Measurements from ENCODE around the gene DLGAP4.

Gene DLGAP4

DNA sequence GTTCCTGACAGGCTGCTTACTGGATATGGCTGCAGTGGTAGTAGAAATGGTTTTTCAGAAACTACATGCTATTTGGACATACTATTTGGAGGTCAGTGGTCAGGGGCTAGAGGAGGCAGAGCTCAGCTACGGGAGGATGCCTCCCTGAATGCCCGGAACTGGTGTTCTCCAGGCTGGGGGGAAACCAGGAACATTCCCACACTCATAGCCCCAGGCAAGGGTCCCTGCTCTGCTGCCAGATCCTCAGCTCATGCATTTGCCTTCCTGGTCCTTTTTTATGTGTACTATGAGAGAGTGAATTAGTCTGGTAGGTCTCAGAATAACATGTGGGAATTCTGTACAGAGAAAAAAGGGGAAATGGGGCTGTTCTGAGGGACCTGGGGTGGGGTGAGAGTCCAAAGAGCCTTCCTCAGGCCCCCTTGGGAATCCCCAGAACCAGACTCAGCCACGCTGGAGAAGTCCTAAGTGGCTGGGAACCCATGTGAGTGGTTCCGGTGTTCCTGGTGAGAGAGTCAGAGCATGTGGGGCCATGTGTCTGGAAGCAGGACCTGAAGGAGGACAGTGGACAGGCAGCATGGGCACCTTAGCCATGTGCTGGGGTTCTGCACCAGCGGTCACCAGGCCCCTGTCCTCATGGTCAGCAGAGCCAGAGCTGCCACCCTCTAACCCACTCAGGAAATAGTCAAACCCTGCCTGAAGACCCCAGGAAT lies 177.2 kb downstream of the DLGAP4 start:
- DNase-seq = no peak

DNA sequence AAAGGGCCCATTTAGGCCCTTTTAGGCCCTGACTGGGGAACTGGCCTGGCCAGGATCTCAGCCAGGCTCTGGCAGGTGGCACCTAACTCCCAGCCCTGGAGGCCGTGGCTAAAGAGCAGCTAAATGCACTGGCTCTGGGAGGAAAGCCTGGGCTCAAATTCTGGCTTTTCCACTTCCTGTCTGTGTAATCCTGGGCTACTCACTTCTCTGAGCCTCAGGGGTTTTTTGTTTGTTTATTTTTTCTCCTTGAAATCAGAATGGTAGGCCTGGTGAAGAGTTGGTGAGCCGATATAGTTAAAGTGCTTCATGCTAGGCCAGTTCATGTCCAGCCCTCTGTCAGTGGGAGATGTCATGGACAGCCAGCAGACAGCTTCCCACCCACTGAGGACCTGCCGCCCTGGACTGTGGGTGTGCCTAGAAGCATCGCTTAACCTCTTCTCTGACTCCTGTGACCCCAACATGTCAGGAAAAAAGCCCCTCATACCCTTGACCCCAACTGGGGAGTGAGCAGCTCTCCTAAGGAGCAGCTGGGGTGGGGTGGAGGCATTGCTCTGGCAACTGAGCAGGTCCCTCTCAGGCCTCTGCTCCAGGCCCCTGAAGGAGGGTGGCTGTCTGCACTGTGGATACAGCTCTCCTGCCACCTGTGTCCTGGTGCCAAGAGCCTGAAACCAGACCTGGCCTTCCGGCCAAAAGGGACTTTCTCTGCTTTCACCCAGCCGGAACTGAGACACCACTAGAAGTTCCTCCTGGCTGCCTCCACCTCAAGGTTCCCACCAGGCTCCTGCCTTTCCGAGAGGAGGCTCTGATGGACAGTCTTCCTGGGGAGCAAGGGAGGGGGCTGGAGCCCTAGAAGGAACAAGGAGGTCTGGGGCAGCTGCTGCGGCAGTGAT lies 178.0 kb downstream of the DLGAP4 start:
- DNase-seq = no peak

DNA sequence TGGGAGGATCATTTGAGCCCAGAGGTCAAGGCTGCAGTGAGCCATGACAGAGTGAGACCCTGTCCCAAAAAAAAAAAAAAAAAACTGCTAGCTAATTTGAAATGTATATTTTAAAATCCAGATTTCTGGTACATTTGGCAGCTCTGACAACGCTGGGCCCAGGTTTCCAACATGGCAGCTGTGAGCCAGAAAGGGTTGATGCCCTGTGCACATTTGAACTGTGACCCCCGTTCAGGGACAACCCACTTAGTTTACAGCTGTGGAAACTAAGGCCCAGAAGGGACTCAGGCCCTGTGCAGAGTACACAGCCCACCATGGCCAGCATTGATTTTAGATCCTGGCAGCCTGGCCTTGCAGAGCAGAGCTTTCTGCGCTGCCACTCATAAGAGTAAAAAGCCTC lies 179.1 kb downstream of the DLGAP4 start:
- DNase-seq = no peak

DNA sequence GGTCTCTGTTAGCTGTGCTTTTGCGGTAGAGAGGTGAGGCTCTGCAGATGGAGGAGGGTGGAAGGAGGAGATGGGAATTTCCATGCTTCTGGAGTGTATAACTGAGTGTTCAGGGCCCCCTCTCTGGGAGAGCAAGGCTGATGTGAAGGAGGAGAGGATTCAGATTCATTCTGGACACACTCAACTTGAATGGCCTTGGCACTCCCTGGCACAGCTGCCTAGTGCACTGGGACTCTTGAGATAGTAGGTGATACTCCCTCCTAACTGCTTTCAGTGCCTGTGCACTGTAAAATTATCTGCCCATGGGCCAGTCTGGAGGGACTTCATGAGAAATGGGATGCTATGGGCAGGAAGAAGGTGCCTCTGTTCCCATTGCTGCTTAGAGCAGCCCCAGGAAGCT lies 180.9 kb downstream of the DLGAP4 start:
- DNase-seq = no peak

DNA sequence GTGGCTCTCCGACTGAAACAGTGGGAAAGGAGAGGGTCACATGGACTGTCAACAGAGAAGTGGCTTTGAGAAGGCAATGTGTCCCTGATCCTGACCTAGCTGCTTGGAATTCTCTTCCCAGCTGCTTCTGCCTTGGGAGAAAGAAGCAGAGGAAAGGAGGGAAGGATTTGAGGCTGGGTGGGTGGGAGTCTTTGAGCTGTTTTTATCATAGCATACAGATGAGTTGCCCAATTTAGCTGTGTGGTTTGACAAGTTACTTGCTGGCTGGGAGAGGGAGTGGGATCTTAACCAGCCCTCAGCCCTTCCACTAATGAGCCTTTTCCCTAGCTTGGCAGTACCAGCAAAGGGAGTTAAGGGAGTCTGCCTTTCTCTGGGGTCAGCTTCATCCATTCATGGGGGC lies 184.1 kb downstream of the DLGAP4 start:
- DNase-seq = no peak

DNA sequence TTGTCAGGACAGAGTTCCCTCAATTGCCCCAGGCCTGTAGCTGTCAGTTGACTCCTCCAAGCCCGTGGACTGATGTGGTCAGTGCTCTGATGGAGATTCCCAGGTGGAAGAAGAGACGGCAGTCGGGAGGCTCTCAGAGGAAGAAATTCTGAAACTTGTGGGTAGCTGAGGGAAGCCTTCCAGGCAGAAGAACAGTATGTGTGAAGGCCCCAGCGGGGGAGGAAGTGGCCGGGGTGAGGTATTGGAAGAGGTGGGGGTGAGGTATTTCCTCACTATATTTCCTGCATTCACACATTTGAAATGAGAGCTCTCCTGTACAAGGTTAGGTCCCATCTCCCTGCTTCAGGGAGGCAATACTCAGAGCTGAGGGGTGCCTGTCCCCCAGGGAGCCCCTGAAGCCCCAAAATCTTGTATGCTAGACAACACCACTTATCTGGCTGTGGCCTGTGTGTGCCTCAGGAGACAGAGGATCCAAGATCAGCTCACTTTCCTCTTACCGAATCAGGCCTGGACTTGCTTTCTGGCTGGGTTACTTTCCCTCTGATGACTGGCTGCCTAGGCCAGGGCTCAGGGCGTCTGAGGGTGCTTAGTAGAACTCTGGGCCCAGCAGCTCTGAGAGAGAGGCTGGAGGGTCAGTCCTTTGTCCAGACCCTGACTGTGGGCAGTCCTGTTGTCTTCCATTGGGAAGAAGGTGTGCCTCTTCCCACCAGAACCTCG lies 185.9 kb downstream of the DLGAP4 start:
- DNase-seq = no peak

DNA sequence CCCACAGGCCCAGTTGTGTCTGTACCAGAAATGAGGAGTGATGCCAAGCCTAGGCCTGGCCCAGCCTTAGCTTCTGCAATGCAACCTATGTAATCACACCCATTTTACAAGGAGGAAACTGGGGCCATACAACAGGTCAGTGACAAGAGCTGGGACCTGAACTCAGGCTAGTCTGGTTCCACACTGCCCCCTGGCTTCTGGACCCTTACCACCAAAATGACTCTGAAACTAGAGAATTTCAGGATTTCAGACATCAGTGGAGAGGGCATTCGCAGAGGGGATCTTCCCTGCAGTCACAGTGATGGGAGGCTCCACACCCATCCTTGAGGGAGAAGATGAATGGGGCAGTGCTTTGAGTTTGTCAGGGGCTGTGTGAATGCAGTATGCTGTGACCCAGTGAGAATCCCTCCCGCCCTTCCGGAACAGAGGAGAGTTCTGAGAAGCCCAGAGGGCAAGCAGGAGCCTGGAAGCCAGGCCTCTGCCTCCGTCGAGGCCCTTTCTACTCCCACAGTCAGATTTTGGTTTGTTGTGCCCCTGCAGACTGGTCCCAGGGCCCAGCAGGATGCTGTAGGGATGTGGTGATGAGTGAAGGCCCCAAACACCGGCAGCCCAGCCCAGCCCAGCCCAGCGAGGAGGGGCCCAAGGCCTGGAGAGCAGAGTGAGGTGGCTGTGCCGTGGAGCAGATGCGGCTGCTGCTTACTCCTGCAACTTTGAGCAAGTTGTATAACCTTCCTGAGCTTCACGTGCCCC lies 187.1 kb downstream of the DLGAP4 start:
- DNase-seq = no peak

DNA sequence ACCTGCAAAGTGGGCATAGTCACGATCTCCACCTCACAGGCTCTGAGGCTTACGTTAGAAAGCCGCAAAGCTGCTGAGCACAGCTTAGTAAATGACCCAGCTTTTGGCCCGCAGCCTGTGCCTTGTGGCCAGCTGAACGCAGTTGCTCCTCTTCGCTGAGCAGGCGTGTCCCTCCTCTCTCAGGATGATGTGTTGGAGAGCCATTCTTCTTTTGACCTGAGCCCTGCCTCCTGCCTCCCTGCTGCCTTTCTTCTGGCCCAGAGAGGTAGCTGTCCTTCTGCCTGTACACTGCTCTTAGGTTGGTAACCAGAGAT lies 187.6 kb downstream of the DLGAP4 start:
- DNase-seq = no peak

DNA sequence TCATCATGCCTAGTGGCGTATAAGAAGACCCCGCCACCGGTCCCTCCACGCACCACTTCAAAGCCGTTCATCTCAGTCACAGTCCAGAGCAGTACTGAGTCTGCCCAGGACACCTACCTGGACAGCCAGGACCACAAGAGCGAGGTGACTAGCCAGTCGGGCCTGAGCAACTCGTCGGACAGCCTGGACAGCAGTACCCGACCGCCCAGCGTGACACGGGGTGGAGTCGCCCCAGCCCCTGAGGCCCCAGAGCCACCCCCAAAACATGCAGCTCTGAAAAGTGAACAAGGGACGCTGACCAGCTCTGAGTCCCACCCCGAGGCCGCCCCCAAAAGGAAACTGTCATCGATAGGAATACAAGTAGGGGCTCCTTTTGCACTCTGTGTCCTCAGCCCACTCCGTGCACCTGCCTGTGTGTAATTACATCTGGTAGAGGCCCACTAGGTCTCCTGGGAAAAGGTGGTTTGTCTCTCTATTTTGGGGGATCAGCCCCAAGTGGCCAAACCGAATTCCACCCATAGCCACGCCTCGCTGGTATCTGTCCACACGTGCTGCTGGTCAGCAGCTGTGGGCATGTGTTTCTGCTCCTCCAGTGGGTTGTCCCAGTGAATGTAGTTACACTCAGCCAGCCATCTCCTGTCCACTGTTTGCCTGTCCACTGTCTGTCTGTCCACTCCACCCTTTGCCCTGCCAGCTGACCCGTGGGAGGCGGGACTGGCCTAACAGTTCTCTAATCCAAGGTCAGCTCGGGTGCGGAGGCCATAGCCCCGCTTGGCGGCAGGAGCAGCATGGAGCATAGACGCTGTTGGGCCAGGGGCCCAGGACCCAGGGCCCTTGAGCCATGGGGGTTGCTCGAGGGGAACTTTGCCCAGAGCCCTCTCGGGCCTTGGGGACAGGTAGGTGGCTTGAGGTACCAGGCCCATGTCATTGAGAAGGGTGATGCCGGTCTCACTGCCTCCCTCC lies 190.8 kb downstream of the DLGAP4 start:
- DNase-seq = no peak

DNA sequence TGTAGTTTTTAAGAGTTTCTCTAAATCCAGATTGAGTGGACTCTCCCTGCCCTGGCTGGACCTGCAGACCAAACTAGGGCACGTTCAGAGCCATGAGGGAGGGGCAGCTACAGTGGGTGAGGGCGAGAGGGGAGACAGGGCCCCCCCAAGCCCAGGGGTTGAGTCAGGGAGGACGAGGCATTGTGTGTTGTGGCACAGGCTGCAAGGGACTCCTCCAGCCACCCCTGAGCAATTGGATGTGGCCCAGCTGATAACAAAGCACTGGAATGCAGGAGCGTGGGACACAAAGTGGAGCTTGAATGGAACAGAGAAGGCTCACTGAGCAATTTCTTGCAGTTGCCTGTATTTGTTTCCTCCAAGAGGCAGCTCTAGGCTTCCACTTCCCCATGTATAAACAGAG lies 191.7 kb downstream of the DLGAP4 start:
- no peak for DNase-seq

DNA sequence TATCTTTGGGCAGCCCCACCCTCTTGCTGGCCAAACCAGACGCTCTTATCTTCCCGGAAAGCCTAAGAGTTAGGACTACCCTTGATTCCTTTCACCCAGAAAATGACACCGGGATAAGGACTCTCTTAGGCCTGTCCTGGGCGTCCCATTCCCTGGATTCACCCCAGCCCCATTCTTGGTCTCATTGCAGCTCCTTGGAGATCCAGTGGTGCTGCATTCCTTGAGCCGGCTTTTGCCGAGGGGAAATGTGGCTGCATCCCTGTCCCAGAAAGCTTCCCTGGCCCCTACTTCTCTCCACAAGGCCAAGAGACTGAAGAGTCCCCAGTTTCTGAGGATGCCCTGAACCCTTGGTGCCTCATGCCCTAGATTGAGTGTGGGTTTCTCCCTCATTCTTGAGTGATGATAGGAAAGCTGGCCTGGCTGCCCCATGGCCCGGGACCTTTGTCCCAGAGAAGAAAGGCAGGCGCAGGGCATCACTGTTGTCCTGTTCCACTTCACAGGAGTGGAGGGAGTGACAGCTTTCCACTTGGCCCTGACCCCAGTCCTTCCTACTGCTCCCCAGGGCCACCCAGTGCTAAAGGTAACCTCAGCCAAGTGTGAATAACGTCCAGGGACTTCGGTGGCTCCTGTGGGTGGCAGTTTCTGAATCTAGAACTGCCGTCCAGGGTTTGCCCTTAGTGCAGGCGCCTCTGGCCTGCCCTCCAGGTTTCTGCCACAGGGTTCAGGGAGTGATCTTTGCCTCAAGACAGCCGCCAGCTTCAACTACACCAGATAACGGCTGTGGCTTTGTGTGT lies 192.4 kb downstream of the DLGAP4 start:
- DNase-seq = no peak

DNA sequence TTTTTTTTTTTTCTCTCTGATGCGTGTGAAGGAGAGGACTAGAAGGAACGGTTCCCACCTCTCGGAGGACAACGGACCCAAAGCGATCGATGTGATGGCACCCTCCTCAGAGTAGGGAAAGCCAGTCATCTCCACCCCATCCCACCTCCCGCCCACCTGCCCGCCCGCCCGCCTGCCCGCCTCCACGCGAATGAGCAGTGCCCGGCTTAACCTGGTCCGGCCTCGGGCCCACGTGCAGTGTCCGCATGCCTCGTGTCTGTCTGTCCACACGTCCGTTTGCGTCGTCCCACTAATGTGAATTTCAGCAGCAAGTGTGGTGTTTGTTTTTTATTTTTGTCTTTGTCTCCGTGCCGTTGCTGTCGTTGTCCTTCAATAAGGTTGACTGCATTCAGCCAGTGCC lies 193.1 kb downstream of the DLGAP4 start:
- no peak for DNase-seq

DNA sequence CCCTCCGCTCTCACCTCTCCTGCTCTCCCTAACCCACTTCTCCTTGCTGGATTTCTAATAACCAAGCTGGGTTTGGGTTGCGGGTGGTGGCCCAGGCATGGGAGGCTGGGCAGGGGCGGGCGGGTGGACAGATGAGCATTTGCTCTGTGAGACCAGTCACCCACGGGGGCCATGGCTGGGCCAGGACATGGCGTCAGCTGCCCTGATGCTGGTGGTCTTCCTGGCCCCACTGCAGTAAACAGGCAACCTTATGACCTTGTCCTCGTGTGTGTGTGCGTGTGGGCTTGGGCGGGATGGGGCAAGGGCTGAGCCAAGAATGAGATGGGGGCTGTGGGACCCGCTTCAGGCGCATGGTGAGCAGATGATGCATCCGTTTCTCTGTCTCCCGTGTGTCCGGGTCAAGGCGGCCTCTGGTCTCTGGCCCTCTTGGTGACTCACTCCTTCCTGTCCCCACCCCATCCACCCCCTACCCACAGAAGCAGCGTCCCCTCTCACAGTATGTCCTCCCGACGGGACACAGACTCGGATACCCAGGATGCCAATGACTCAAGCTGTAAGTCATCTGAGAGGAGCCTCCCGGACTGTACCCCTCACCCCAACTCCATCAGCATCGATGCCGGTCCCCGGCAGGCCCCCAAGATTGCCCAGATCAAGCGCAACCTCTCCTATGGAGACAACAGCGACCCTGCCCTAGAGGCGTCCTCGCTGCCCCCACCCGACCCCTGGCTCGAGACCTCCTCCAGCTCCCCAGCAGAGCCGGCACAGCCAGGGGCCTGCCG lies 193.8 kb downstream of the DLGAP4 start:
- no peak for DNase-seq

DNA sequence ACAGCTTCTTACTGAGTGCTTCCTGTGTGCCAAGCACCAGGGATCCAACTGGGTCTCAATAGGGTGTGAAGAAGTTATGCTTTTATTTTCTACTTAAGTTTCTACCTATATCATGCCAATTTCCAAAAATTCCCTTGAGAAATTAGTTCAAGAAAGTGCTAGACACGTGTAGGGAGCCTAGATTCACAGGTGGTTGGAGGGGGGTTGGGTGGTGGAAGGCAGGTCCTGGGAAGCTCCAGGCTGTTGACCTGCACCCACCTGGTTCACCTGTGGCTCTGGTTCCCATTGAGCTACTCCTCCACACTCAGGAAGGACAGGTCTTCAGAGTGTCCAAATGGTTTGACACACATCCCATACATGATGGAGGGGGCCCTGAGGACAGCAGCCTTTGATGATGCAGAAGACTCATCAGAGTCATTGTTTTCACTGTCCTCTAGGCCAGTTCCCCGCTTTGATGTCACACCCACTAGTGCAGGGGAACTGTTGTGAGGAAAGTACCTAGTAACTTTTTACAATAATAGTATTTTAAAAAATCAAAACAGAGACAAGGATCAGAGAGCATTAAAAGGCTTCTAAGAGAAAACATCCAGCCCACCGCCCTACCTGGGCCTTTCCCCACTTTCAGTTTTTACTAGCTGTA lies 195.3 kb downstream of the DLGAP4 start:
- DNase-seq = no peak

DNA sequence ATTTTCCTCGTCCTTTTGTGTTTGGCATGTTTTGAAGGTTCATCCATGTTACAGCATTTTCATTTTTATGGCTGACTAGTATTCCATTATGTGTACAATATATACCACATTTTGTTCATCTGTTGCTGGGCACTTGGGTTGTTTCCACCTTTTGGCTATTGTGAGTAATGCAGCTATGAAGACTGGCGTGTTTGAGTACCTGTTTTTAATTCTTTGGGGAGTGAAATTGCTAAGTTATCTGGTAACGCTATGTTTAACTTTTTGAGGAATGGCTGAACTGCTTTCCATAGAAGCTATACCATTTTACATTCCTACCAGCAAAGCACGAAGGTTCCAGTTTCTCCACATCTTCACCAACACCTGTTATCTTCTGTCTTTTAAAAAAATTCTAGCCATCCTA lies 198.2 kb downstream of the DLGAP4 start:
- no peak for DNase-seq

DNA sequence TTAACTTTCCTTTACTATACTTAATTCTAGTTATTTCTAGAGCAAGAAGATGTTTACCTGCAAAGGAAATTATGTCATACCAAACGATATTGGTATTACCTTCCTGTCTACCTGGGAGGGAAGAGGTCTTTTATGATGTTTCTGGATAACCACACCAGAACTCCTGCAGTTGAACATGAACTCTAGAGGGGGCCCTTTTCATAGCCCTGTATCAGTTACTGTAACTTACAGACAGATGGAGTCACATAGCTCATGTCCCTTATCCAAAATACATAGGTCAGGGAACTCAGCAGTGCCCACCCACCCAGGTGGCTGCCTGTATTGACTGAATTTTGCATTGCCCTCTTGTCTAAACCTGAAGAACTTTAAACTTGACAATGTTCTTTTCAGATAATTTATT lies 200.1 kb downstream of the DLGAP4 start:
- peak; percentile 54 for DNase-seq

DNA sequence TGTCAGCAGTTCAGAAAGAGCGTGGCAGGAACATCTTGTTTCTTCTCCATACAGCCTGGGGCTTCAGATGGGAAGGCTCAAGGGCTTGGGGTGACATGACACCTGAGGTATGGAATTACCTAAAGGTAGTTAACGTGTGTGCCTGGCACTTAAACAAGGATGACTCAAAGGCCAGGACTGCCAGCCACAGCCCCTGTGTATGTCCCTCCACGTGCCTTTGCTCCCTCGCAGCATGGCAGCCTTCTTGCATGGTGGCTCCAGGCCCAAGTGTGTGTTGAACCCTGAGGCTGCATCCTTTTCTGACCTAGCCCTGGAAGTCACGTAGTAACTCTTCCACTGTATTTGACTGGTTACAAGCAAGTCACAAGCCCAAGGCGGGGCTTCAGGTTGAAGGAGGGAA lies 201.6 kb downstream of the DLGAP4 start:
- no peak for DNase-seq

DNA sequence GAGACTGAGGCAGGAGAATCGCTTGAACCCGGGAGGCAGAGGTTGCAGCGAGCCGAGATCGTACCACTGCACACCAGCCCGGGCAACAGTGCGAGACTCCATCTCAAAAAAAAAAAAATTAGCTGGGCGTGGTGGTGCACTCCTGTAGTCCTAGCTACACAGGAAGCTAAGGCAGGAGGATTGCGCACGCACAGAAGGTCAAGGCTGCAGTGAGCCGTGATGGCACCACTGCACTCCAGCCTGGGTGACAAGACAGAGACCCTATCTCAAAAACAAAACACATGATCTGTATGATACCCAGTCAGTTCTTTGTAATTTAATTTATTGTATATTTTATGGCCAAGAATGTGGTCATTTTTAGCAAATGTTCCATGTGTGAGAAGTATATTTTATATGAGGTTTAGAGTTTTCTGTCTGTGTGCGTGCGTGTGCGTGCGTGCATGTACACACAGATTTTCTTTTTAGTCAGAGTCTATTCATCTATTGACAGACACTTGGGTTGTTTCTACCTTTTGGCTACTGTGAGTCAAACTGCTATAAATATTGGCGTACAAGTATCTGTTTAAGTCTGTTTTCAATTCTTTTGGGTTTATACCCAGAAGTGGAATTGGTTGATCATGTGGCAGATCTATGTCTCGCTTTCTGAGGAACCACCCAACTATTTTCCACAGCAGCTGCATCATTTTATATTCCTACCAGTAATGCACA lies 213.0 kb downstream of the DLGAP4 start:
- DNase-seq = no peak

DNA sequence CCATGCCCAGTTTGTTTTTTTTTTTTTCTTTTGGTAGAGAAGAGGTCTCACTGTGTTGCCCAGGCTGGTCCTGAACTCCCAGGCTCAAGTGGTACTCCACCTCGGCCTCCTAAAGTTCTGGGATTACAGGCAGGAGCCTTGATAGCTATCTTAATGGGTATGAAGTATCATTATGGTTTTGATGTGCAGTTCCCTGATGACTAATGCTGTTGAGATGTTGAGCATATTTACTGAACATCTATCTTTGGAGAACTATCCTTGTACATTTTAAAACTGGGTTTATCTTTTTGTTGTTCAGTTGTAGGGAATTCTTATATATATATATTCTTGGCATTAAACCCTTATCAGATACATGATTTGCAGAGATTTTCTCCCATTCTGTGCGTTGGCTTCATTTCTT lies 213.8 kb downstream of the DLGAP4 start:
- no peak for DNase-seq

Measured in NCI-H524 treated with DMSO at 0.1 percent for 48 hours (cell line).